ENCODE measurements around the gene CFAP74. TPM values are rescaled to one million over a fixed set of nuclear protein-coding genes. Genes with fewer than 3 reads are reported as not detected.

Gene CFAP74
- polyA plus RNA-seq, 1 experiment: not detected

DNA sequence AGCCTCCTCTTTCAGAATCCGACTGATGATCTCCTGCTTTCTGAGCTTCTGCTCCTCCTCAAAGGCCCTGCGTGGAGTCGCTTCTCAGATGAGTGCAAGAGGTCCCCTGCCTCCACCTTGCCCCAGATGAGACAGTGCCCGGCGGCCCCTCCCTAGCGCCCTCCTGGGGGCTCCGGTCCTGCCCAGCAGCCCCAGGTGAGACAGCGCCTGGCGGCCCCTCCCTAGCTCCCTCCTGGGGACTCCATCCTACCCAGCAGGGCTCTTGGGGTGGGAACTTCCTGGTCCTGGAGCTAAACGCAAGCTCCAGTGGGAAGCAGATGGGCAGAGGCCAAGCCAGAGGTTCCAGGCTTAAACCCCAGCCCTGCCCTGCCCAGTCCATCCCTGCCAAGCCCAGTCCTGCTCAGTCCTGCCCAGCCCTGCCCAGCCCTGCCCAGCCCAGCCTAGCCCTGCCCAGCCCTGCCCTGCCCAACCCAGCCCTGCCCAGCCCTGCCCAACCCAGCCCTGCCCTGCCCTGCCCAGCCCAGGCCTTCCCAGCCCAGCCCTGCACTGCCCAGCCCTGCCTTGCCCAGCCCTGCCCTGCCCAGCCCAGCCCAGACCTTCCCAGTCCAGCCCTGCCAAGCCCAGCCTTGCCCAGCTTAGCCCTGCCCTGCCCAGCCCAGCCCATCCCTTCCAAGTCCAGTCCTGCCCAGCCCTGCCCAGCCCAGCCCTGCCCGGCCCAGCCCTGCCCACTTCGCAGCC is 34.6 kb downstream of the CFAP74 start:
- POLR2A ChIA-PET: no interaction called here
- TF ChIP-seq, protein P1, sequence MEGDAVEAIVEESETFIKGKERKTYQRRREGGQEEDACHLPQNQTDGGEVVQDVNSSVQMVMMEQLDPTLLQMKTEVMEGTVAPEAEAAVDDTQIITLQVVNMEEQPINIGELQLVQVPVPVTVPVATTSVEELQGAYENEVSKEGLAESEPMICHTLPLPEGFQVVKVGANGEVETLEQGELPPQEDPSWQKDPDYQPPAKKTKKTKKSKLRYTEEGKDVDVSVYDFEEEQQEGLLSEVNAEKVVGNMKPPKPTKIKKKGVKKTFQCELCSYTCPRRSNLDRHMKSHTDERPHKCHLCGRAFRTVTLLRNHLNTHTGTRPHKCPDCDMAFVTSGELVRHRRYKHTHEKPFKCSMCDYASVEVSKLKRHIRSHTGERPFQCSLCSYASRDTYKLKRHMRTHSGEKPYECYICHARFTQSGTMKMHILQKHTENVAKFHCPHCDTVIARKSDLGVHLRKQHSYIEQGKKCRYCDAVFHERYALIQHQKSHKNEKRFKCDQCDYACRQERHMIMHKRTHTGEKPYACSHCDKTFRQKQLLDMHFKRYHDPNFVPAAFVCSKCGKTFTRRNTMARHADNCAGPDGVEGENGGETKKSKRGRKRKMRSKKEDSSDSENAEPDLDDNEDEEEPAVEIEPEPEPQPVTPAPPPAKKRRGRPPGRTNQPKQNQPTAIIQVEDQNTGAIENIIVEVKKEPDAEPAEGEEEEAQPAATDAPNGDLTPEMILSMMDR (IDR thresholded peaks at IDR 0.05; ENCODE audit: low read depth, low read length): no peak

DNA sequence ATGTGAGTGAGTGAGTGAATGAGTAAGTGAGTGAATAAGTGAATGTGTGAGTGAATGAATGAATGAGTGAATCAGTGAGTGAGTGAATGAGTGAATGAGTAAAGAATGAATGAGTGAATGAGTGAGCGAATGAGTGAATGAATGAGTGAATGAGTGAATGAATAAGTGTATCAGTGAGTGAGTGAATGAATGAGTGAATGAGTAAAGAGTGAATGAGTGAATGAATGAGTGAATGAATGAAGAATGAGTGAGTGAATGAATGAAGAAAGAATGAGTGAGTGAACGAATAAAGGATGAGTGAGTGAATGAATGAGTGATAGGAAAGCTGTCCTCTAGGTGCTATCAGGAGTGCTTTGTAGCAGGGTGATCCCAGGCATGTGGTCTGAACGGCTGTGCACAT is 35.7 kb downstream of the CFAP74 start:
- ChIA-PET CTCF (no interaction called here), POLR2A (no interaction called here)
- Histone ChIP-seq H3K27ac (ENCODE audit: low read depth, low read length) (no peak overlapping the region), H3K9me3 (ENCODE audit: control insufficient read depth, insufficient read depth, low read length) (peaks cover 27% of the 10 kb centered on the region; the same call in 1 of the 2 replicates), H3K27me3 (ENCODE audit: control insufficient read depth, insufficient read depth, low read length) (peaks cover 12% of the 10 kb centered on the region), H3K4me3 (ENCODE audit: low read depth, low read length) (no peak overlapping the region)
- no peak for DNase-seq (ENCODE audit: low read depth, low spot score)
- TF ChIP-seq, protein P1 (IDR thresholded peaks at IDR 0.05; ENCODE audit: low read depth, low read length): no peak

More for the DNA sequence above, 34.6 kb downstream of the CFAP74 start:
- no peak overlapping the region for H3K4me3 ChIP-seq (ENCODE audit: low read depth, low read length)
- H3K27ac ChIP-seq (ENCODE audit: low read depth, low read length): no peak overlapping the region
- peaks cover 36% of the 10 kb centered on the region; the same call in 1 of the 2 replicates for H3K9me3 ChIP-seq (ENCODE audit: control insufficient read depth, insufficient read depth, low read length)
- DNase-seq (ENCODE audit: low read depth, low spot score): no peak
- peaks cover 12% of the 10 kb centered on the region for H3K27me3 ChIP-seq (ENCODE audit: control insufficient read depth, insufficient read depth, low read length)
- CTCF ChIA-PET: no interaction called here

DNA sequence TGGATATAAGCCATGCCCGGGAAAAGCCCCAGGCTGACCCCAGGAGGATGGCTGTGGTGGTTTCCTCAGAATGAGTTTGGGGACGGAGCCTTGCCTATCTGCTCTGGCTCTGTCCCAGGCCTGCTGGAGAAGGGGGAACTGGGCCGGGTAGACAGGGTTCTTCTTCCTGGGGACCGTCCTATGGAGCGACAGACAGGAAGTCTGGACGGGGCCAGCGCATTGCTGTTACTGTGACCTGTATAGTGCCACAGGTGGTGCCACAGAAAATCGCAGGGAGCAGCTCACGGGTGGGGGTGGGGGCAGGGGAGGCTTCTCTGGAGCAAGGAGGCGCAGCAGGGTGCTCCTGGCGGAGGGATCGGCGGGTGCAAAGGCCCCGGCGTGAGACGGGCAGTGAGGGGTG is 36.4 kb downstream of the CFAP74 start:
- peaks cover 12% of the 10 kb centered on the region for H3K27me3 ChIP-seq (ENCODE audit: control insufficient read depth, insufficient read depth, low read length)
- TF ChIP-seq, protein P1 (IDR thresholded peaks at IDR 0.05; ENCODE audit: low read depth, low read length): no peak
- peaks cover 25% of the 10 kb centered on the region; the same call in 1 of the 2 replicates for H3K9me3 ChIP-seq (ENCODE audit: control insufficient read depth, insufficient read depth, low read length)
- ChIA-PET CTCF (interaction anchor here (0.7 kb wide), 1 partner anchor 8 kb away, joined by 8 read pairs; no protein-coding TSS in a partner anchor), POLR2A (no interaction called here)
- H3K4me3 ChIP-seq (ENCODE audit: low read depth, low read length): no peak overlapping the region
- H3K27ac ChIP-seq (ENCODE audit: low read depth, low read length): no peak overlapping the region
- DNase-seq (ENCODE audit: low read depth, low spot score): no peak

DNA sequence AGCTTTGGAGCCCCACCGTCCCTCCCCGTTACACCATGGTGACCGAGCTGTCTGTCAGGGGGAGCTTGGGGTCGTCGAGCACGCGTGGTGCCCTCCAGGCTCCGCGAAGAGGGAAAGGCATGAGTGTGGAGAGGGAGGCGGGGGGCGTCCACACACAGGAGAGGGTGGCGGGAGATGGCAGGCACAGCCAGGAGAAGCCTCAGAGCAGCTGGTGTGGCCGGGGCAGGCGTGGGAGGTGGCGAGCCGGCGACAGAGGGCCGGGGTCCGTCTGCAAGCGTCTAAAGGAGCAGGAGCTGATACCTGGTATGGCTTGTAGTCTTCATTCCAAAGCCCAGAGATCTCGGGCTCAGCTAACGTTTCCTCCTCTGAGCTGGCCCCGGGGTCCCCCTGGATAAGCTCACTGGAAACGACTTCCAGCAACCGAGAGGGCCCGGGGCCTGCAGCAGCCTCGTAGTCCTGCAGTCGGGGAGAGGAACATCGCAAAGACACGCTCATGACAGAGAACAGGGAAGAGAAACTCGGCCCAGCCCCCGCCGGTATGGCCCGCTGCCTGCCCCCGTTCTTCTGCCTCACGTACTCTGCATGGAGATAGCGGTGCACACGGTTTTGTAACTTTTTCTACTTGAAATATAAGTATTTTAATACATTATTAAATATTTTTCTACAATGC is 37.4 kb downstream of the CFAP74 start:
- peaks cover 14% of the 10 kb centered on the region for H3K27me3 ChIP-seq (ENCODE audit: control insufficient read depth, insufficient read depth, low read length)
- ChIA-PET POLR2A (no interaction called here), CTCF (no interaction called here)
- peaks cover 17% of the 10 kb centered on the region; the same call in 1 of the 2 replicates for H3K9me3 ChIP-seq (ENCODE audit: control insufficient read depth, insufficient read depth, low read length)
- no peak for DNase-seq (ENCODE audit: low read depth, low spot score)
- H3K4me3 ChIP-seq (ENCODE audit: low read depth, low read length): no peak overlapping the region
- TF ChIP-seq, protein P1 (IDR thresholded peaks at IDR 0.05; ENCODE audit: low read depth, low read length): no peak
- H3K27ac ChIP-seq (ENCODE audit: low read depth, low read length): no peak overlapping the region

DNA sequence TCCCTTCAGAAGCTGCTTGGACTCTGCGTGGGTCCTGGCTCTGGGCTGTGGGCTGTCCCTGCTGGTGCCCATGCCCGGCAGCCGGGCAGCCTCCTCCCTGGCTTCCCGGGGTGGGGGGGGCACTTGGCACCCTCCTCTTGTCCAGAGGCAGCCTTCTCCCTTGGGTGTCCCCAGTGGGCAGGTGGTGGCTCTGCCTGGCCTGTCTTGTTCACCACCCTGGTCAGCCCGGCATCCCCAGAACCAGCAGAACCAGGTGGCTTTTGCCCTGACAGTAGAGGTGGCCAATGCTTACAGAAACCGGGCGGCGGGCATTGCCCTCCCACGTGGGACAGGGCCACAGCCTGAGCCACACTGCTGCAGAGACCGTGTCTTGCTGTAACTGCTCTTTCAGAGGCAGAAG is 38.0 kb downstream of the CFAP74 start:
- ChIA-PET CTCF (no interaction called here), POLR2A (no interaction called here)
- Histone ChIP-seq H3K9me3 (ENCODE audit: control insufficient read depth, insufficient read depth, low read length) (peaks cover 11% of the 10 kb centered on the region; the same call in 1 of the 2 replicates), H3K27ac (ENCODE audit: low read depth, low read length) (no peak overlapping the region), H3K27me3 (ENCODE audit: control insufficient read depth, insufficient read depth, low read length) (peaks cover 20% of the 10 kb centered on the region), H3K4me3 (ENCODE audit: low read depth, low read length) (no peak overlapping the region)
- TF ChIP-seq, protein P1 (IDR thresholded peaks at IDR 0.05; ENCODE audit: low read depth, low read length): no peak
- DNase-seq (ENCODE audit: low read depth, low spot score): no peak

Data from AG04450 (cell line).